ENCODE results near the gene LYSMD1. TPM values are rescaled to one million over a fixed set of nuclear protein-coding genes. Genes with fewer than 3 reads are reported as not detected.
"Not testable (repeated sequence)": the region's sequence is repeated elsewhere in the genome, so short reads cannot be mapped to it uniquely, and the experiment has no call there.

Gene LYSMD1
- total RNA-seq, 1 experiment from 2014 or later = 6.7 TPM

DNA sequence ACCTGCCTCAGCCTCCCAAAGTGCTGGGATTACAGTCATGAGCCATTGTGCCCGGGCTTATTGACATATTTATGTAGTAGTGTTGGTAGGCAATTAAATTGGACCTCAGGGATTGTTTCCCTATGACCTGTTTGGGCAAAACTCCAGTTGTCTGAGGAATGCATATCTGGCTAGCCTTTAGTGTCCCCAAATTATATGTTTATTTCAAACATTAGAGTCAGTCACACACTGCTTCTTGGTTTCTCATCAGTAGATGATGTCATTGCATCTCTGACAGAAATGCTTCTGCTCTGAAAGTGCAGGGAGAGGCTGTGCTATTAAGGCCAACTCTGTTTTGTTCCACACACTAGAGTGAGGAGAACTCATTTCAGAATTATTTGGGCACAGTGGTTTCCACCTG lies 45.1 kb upstream of the LYSMD1 start:
- peaks cover 12% of the 10 kb centered on the region for H3K79me1 ChIP-seq (ENCODE audit: insufficient read depth, low read depth, low read length, poor library complexity, severe bottlenecking)
- H3K4me2 ChIP-seq (ENCODE audit: insufficient read depth, insufficient read length, low read length) = no peak overlapping the region
- no peak overlapping the region for H3K23ac ChIP-seq (ENCODE audit: insufficient read length, low read depth, low read length)
- H2AFZ ChIP-seq (ENCODE audit: low read length) = no peak overlapping the region
- H3K27me3 ChIP-seq (ENCODE audit: insufficient read depth, low read length) = no peaks in the 10 kb centered on the region
- H2AK5ac ChIP-seq (ENCODE audit: insufficient read length, low read length) = no peak overlapping the region
- H4K20me1 ChIP-seq (ENCODE audit: control insufficient read depth, insufficient read depth, insufficient read length) = no peaks in the 10 kb centered on the region
- WGBS (ENCODE audit: extremely low coverage, insufficient read length, low lambda C conversion rate) = no CpG with 5 or more reads among the region's 1 CpG
- peaks cover 9% of the 10 kb centered on the region; the same call in 1 of the 2 replicates for H3K79me2 ChIP-seq (ENCODE audit: insufficient read depth, low read length)
- no peak for DNase-seq
- H2BK15ac ChIP-seq (ENCODE audit: low read depth, low read length) = no peak overlapping the region
- Mint-ChIP-seq H3K4me1 (peaks cover 2 to 4% of the 10 kb centered on the region in 2 experiments; a peak in 2 of 4 replicates), H3K4me3 (no peak overlapping the region), H3K27ac (peak overlapping the region in 1 of 3 experiments; percentile 61; a peak in 2 of 7 replicates), H3K27me3 (ENCODE audit: low read depth) (no peaks in the 10 kb centered on the region), H3K36me3 (ENCODE audit: insufficient read depth in 1 of 3, low read depth in 3 of 3) (peaks cover 23 to 66% (median 48%) of the 10 kb centered on the region in 3 experiments; a peak in 6 of 7 replicates), H3K9me3 (no peaks in the 10 kb centered on the region)
- H3K9ac ChIP-seq (ENCODE audit: extremely low read depth, insufficient read length, low read length) = no peak overlapping the region
- no peak overlapping the region for H2BK20ac ChIP-seq (ENCODE audit: low read depth, low read length, poor library complexity, severe bottlenecking)
- no peak overlapping the region for H4K91ac ChIP-seq (ENCODE audit: insufficient read length, low read depth, low read length)
- H2BK12ac ChIP-seq (ENCODE audit: insufficient read length, low read depth, low read length) = no peak overlapping the region
- H3K9me3 ChIP-seq (ENCODE audit: control insufficient read depth, low read depth, low read length) = no peaks in the 10 kb centered on the region
- H3K14ac ChIP-seq (ENCODE audit: insufficient read depth, low read length) = no peak overlapping the region
- no peak overlapping the region for H3T11ph ChIP-seq (ENCODE audit: low read length)
- no peak overlapping the region for H3K27ac ChIP-seq (ENCODE audit: insufficient read length, low read depth, low read length)
- no peak overlapping the region for H2BK120ac ChIP-seq (ENCODE audit: low read depth, low read length, poor library complexity, severe bottlenecking)
- no peak overlapping the region for H3K18ac ChIP-seq (ENCODE audit: insufficient read length, low read depth, low read length)
- H3K56ac ChIP-seq (ENCODE audit: insufficient read length, low read depth, low read length) = no peak overlapping the region
- no peaks in the 10 kb centered on the region for H3K23me2 ChIP-seq (ENCODE audit: insufficient read length, low read depth, low read length, poor library complexity, severe bottlenecking)
- no peak overlapping the region for H4K8ac ChIP-seq (replicated peaks; ENCODE audit: insufficient read length, low read depth, low read length)
- no peak overlapping the region for H3K4ac ChIP-seq (ENCODE audit: low read depth, low read length)
- H2BK5ac ChIP-seq (ENCODE audit: insufficient read length, low read length) = no peak overlapping the region
- no peaks in the 10 kb centered on the region for H3K4me1 ChIP-seq (ENCODE audit: insufficient read depth, low read length)
- no peak for TF ChIP-seq CTCF (conservative IDR thresholded peaks at IDR 0.05)
- no peak overlapping the region for H4K5ac ChIP-seq (ENCODE audit: insufficient read length, low read depth, low read length)

- H2BK12ac ChIP-seq (ENCODE audit: insufficient read length, low read depth, low read length); H3K18ac ChIP-seq (ENCODE audit: insufficient read length, low read depth, low read length); H2BK120ac ChIP-seq (ENCODE audit: low read depth, low read length, poor library complexity, severe bottlenecking); H3K23me2 ChIP-seq (ENCODE audit: insufficient read length, low read depth, low read length, poor library complexity, severe bottlenecking); H3K4me2 ChIP-seq (ENCODE audit: insufficient read depth, insufficient read length, low read length); H3K56ac ChIP-seq (ENCODE audit: insufficient read length, low read depth, low read length); H3K4me1 Mint-ChIP-seq; H3K27me3 Mint-ChIP-seq (ENCODE audit: low read depth); H2BK15ac ChIP-seq (ENCODE audit: low read depth, low read length); H4K20me1 ChIP-seq (ENCODE audit: control insufficient read depth, insufficient read depth, insufficient read length); H3K9ac ChIP-seq (ENCODE audit: extremely low read depth, insufficient read length, low read length); H3K23ac ChIP-seq (ENCODE audit: insufficient read length, low read depth, low read length); H3K27ac ChIP-seq (ENCODE audit: insufficient read length, low read depth, low read length); H2BK5ac ChIP-seq (ENCODE audit: insufficient read length, low read length); H2BK20ac ChIP-seq (ENCODE audit: low read depth, low read length, poor library complexity, severe bottlenecking); H3K9me3 Mint-ChIP-seq; H3K4me1 ChIP-seq (ENCODE audit: insufficient read depth, low read length); H3K4me3 Mint-ChIP-seq; H3K4ac ChIP-seq (ENCODE audit: low read depth, low read length); H3K14ac ChIP-seq (ENCODE audit: insufficient read depth, low read length); DNase-seq; H4K5ac ChIP-seq (ENCODE audit: insufficient read length, low read depth, low read length); H4K91ac ChIP-seq (ENCODE audit: insufficient read length, low read depth, low read length); H2AK5ac ChIP-seq (ENCODE audit: insufficient read length, low read length); H4K8ac ChIP-seq (replicated peaks; ENCODE audit: insufficient read length, low read depth, low read length); H3T11ph ChIP-seq (ENCODE audit: low read length); H3K27me3 ChIP-seq (ENCODE audit: insufficient read depth, low read length); H3K9me3 ChIP-seq (ENCODE audit: control insufficient read depth, low read depth, low read length); H2AFZ ChIP-seq (ENCODE audit: low read length): not testable (repeated sequence)
- Mint-ChIP-seq H3K36me3 (ENCODE audit: insufficient read depth in 1 of 3, low read depth in 3 of 3) (peaks cover 24 to 69% (median 56%) of the 10 kb centered on the region in 3 experiments), H3K27ac (peak overlapping the region in 1 of 3 experiments; percentile 42; a peak in 1 of 7 replicates)
- no CpG with 5 or more reads among the region's 12 CpGs for WGBS (ENCODE audit: extremely low coverage, insufficient read length, low lambda C conversion rate)
- Histone ChIP-seq H3K79me2 (ENCODE audit: insufficient read depth, low read length) (peaks cover 22% of the 10 kb centered on the region), H3K79me1 (ENCODE audit: insufficient read depth, low read depth, low read length, poor library complexity, severe bottlenecking) (peaks cover 18% of the 10 kb centered on the region)
These were observed 39.8 kb upstream of the LYSMD1 start for GRCh38 chr1:151205381-151205965.

All from H9 (cell line).